Endothelial cell of umbilical vein (primary cell): ENCODE measurements around the gene SLC7A4.

ENCODE experiments used
- CTCF ChIP-seq, 2 donors: IDR thresholded peaks; 1 replicate in 1 of 2; 2 replicates in 1 of 2; pipeline ENCODE4 v1.5.1; 2011; ENCODE audit warnings: low read length in 2 of 2, mild to moderate bottlenecking in 2 of 2, moderate library complexity in 2 of 2, control low read depth in 1 of 2, inconsistent platforms in 1 of 2, low read depth in 1 of 2; ENCODE audit not compliant: insufficient read depth in 1 of 2; ENCODE audit errors: extremely low read depth in 1 of 2
- EZH2 ChIP-seq: IDR thresholded peaks from 2 replicates; pipeline ENCODE4 v1.6.1; 2012; ENCODE audit warnings: borderline replicate concordance, low read depth, mild to moderate bottlenecking, moderate library complexity, low read length, inconsistent platforms; ENCODE audit not compliant: severe bottlenecking
- FOS ChIP-seq: IDR thresholded peaks from 2 replicates; pipeline ENCODE4 v1.6.1; 2011; ENCODE audit warnings: mild to moderate bottlenecking, low read length, moderate library complexity, borderline replicate concordance; ENCODE audit not compliant: insufficient read depth
- GATA2 ChIP-seq: IDR thresholded peaks from 2 replicates; pipeline ENCODE4 v1.7.0; 2011; ENCODE audit warnings: low read depth, mild to moderate bottlenecking, moderate library complexity, mixed read lengths, low read length; ENCODE audit not compliant: insufficient read length, insufficient read depth
- JUN ChIP-seq: IDR thresholded peaks from 2 replicates; pipeline ENCODE4 v1.6.1; 2011; ENCODE audit warnings: borderline replicate concordance, low read depth; ENCODE audit not compliant: insufficient read length, insufficient read depth
- POLR2A ChIP-seq: IDR thresholded peaks from 2 replicates; pipeline ENCODE4 v1.6.1; 2012; ENCODE audit warnings: low read depth, mild to moderate bottlenecking, control low read depth, low read length
- POLR2AphosphoS5 ChIP-seq: IDR thresholded peaks from 2 replicates; pipeline ENCODE4 v1.6.1; 2012; ENCODE audit warnings: low read depth, mild to moderate bottlenecking, control low read depth, low read length, moderate library complexity; ENCODE audit not compliant: insufficient read depth
- TF ChIP-seq, protein P1 (sequence below): IDR thresholded peaks from 2 replicates; pipeline ENCODE4 v1.6.1; 2011; ENCODE audit not compliant: insufficient read depth, insufficient read length

DNA sequence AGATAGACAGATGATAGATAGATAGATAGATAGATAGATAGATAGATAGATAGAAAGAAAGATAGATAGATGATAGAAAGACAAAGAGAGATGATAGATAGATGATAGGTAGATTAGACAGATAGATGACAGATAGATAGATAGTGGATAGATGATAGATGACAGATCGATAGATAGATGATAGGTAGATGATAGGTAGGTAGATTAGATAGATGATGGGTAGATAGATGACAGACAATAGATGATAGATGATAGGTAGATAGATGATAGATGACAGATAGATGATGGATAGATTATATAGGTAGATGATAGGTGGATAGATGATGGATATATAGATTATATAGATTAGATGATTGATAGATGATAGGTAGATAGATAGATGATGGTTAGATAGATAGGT is 46.0 kb downstream of the SLC7A4 start:
- TF ChIP-seq POLR2AphosphoS5 (no peak), POLR2A (no peak), EZH2 (no peak), FOS (no peak), CTCF (IDR thresholded peaks at IDR 0.05; ENCODE audit: extremely low read depth in 1 of 2, insufficient read depth in 1 of 2, low read depth in 1 of 2, low read length in 2 of 2) (no peak), JUN (no peak), GATA2 (no peak)
- TF ChIP-seq, protein P1, sequence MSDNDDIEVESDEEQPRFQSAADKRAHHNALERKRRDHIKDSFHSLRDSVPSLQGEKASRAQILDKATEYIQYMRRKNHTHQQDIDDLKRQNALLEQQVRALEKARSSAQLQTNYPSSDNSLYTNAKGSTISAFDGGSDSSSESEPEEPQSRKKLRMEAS, result no peak
